PC-9 (cell line): ENCODE data around the gene SMCO2. TPM values are rescaled to one million over a fixed set of nuclear protein-coding genes. Genes with fewer than 3 reads are reported as not detected.

ENCODE experiments used
- BruUV-seq: library from RNA; stranded (reverse); fragments of 400-500 nt; replicated peaks from 2 replicates; lab custom pipeline; 2021; lab: Mats Ljungman, UMichigan
- CTCF ChIA-PET: fragments of 300-600 bp; sonication (Branson Sonifier 250); formaldehyde crosslinking; loops from one replicate; lab custom pipeline; 2022; ENCODE audit warnings: antibody characterized with exemption; lab: Charles Lee
- POLR2A ChIA-PET: fragments of 300-600 bp; sonication (Branson Sonifier 250); formaldehyde crosslinking; loops from one replicate; lab custom pipeline; 2022; ENCODE audit warnings: antibody characterized with exemption; ENCODE audit not compliant: unreplicated experiment; lab: Charles Lee
- DNase-seq, 2 experiments: peaks; one replicate each; pipeline versions ENCODE4 v3.0.0 to v3.0.0-alpha.2; 2015 to 2022; ENCODE audit warnings: mixed read lengths in 1 of 2
- H2AFZ ChIP-seq: fragments of 200-600 bp; sonication (generic); 2 replicates; pipeline ENCODE4 v1.8.1; 2017; ENCODE audit warnings: antibody characterized with exemption
- H3F3A ChIP-seq: fragments of 200-600 bp; sonication (generic); 2 replicates; pipeline ENCODE4 v1.8.1; 2017; ENCODE audit warnings: antibody characterized with exemption, mild to moderate bottlenecking, low read depth; ENCODE audit not compliant: insufficient read depth
- H3K27ac ChIP-seq: fragments of 200-600 bp; sonication (generic); 2 replicates; pipeline ENCODE4 v1.6.1; 2016; ENCODE audit warnings: mixed run types
- H3K27me3 ChIP-seq: fragments of 200-600 bp; sonication (generic); 2 replicates; pipeline ENCODE4 v1.6.1; 2016; ENCODE audit warnings: low read depth, mixed run types; ENCODE audit not compliant: insufficient read depth
- H3K36me3 ChIP-seq: fragments of 200-600 bp; sonication (generic); 2 replicates; pipeline ENCODE4 v1.6.1; 2016; ENCODE audit warnings: low read depth, mixed run types
- H3K4me1 ChIP-seq: fragments of 200-600 bp; sonication (generic); replicated peaks from 2 replicates; pipeline ENCODE4 v1.6.1; 2016; ENCODE audit warnings: mixed run types; ENCODE audit not compliant: insufficient read depth
- H3K4me2 ChIP-seq: fragments of 200-600 bp; sonication (generic); 2 replicates; pipeline ENCODE4 v1.6.1; 2017; ENCODE audit warnings: mixed run types
- H3K4me3 ChIP-seq: fragments of 200-600 bp; sonication (generic); 2 replicates; pipeline ENCODE4 v1.6.1; 2016; ENCODE audit warnings: mixed run types
- H3K79me2 ChIP-seq: fragments of 200-600 bp; sonication (generic); 2 replicates; pipeline ENCODE4 v1.6.1; 2017; ENCODE audit warnings: low read depth, mixed run types
- H3K9me2 ChIP-seq: fragments of 200-600 bp; sonication (generic); 2 replicates; pipeline ENCODE4 v1.8.1; 2017; ENCODE audit warnings: mild to moderate bottlenecking; ENCODE audit not compliant: insufficient read depth
- H3K9me3 ChIP-seq: fragments of 200-600 bp; sonication (generic); 2 replicates; pipeline ENCODE4 v1.8.1; 2016; ENCODE audit warnings: low read depth; ENCODE audit not compliant: insufficient read depth
- H4K20me1 ChIP-seq: fragments of 200-600 bp; sonication (generic); 2 replicates; pipeline ENCODE4 v1.8.1; 2017; ENCODE audit not compliant: insufficient read depth
- CTCF ChIP-seq: fragments of 200-600 bp; sonication (generic); conservative IDR thresholded peaks from 2 replicates; pipeline ENCODE4 v1.6.1; 2017; ENCODE audit warnings: mixed run types, antibody characterized with exemption, mild to moderate bottlenecking, moderate library complexity
- EZH2 ChIP-seq: fragments of 200-600 bp; sonication (generic); IDR thresholded peaks from 2 replicates; pipeline ENCODE4 v1.8.0; 2017; ENCODE audit warnings: antibody characterized with exemption, low read depth
- intact Hi-C: fragments of 100-400 bp; cut with micrococcal nuclease; formaldehyde crosslinking; loops from one replicate; pipeline ENCODE4 v1.10.0; 2022; ENCODE audit not compliant: unreplicated experiment
- total RNA-seq: library from RNA; stranded (reverse); gene quantifications from 2 replicates; pipeline ENCODE4 v1.2.3, GENCODE V29; 2021

Gene SMCO2
- total RNA-seq, 1 experiment from 2014 or later: 3.7 TPM

- TF ChIP-seq CTCF (no peak), EZH2 (no peak)
- Histone ChIP-seq H3K27me3 (no peaks in the 10 kb centered on the region), H3K9me3 (peaks cover 13% of the 10 kb centered on the region; the same call in 1 of the 2 replicates), H3K4me1 (no peaks in the 10 kb centered on the region), H3K36me3 (no peaks in the 10 kb centered on the region), H3F3A (no peaks in the 10 kb centered on the region), H3K4me2 (0 out of 2 replicates have a peak overlapping the region, but pooled peaks have one; percentile 17), H4K20me1 (no peaks in the 10 kb centered on the region), H3K4me3 (no peak overlapping the region), H2AFZ (no peak overlapping the region), H3K79me2 (no peaks in the 10 kb centered on the region), H3K27ac (no peak overlapping the region), H3K9me2 (no peaks in the 10 kb centered on the region)
- BruUV-seq: no TSS peak
- ChIA-PET CTCF (no interaction called here), POLR2A (interaction anchor here (0.5 kb wide), 1 partner anchor 1734 kb away, joined by 5 read pairs; no protein-coding TSS in a partner anchor)
- intact Hi-C loops: no loop called here
- DNase-seq: no peak
Observed at GRCh38 chr12:27474344-27474743, 27.8 kb downstream of the SMCO2 start.

GRCh38 chr12:27477049-27477448, 30.5 kb downstream of the SMCO2 start:
- no peak overlapping the region for H2AFZ ChIP-seq
- H3K27ac ChIP-seq: no peak overlapping the region
- H3K4me2 ChIP-seq: no peak overlapping the region
- no peaks in the 10 kb centered on the region for H3K4me1 ChIP-seq
- no peaks in the 10 kb centered on the region for H4K20me1 ChIP-seq
- H3F3A ChIP-seq: no peaks in the 10 kb centered on the region
- ChIA-PET CTCF (interaction anchor here (0.6 kb wide), 1 partner anchor 198 kb away, joined by 12 read pairs; no protein-coding TSS in a partner anchor), POLR2A (interaction anchor here (0.8 kb wide), 1 partner anchor 86 kb away, joined by 23 read pairs; no protein-coding TSS in a partner anchor)
- H3K9me2 ChIP-seq: no peaks in the 10 kb centered on the region
- no peaks in the 10 kb centered on the region for H3K27me3 ChIP-seq
- H3K79me2 ChIP-seq: no peaks in the 10 kb centered on the region
- no peak overlapping the region for H3K4me3 ChIP-seq
- DNase-seq: no peak
- H3K36me3 ChIP-seq: no peaks in the 10 kb centered on the region
- BruUV-seq: no TSS peak
- TF ChIP-seq CTCF (no peak), EZH2 (no peak)
- peaks cover 13% of the 10 kb centered on the region; the same call in 1 of the 2 replicates for H3K9me3 ChIP-seq
- intact Hi-C loops: no loop called here

- Histone ChIP-seq H3K79me2 (no peaks in the 10 kb centered on the region), H3K36me3 (no peaks in the 10 kb centered on the region), H3K4me3 (no peak overlapping the region), H3F3A (no peaks in the 10 kb centered on the region), H2AFZ (no peak overlapping the region), H3K27me3 (no peaks in the 10 kb centered on the region), H3K9me2 (no peaks in the 10 kb centered on the region), H4K20me1 (no peaks in the 10 kb centered on the region), H3K9me3 (peaks cover 13% of the 10 kb centered on the region; the same call in 1 of the 2 replicates), H3K4me2 (no peak overlapping the region), H3K4me1 (no peaks in the 10 kb centered on the region), H3K27ac (no peak overlapping the region)
- BruUV-seq: no TSS peak
- CTCF ChIA-PET: no interaction called here
- TF ChIP-seq CTCF (no peak), EZH2 (no peak)
- DNase-seq: no peak
- POLR2A ChIA-PET: no interaction called here
- intact Hi-C loops: no loop called here
Observed at GRCh38 chr12:27478949-27479348, 32.4 kb downstream of the SMCO2 start.
